Measurements from ENCODE around the gene CCDC33. TPM values are rescaled to one million over a fixed set of nuclear protein-coding genes. Genes with fewer than 3 reads are reported as not detected.

The CCDC33 gene
- total RNA-seq, 1 experiment from 2014 or later: 0.77 TPM

GRCh38 chr15:74337146-74337545 lies 101.0 kb downstream of the CCDC33 start:
- ChIA-PET CTCF (no interaction called here), POLR2A (ENCODE audit: unreplicated experiment) (no interaction called here)
- Histone ChIP-seq H3K4me3 (ENCODE audit: low read length) (no peak overlapping the region), H4K20me1 (ENCODE audit: low read length) (no peaks in the 10 kb centered on the region), H3K4me2 (ENCODE audit: low read length) (no peak overlapping the region), H3K27me3 (ENCODE audit: low read length) (no peaks in the 10 kb centered on the region), H3F3A (ENCODE audit: low read length, unreplicated experiment) (no peaks in the 10 kb centered on the region), H2AFZ (ENCODE audit: low read length) (no peak overlapping the region), H3K27ac (ENCODE audit: low read length) (no peak overlapping the region), H3K9me3 (ENCODE audit: low read length) (no peaks in the 10 kb centered on the region), H3K9me2 (replicated peaks; ENCODE audit: low read length) (no peaks in the 10 kb centered on the region), H3K9ac (ENCODE audit: low read length) (no peak overlapping the region), H3K79me2 (ENCODE audit: low read length) (no peaks in the 10 kb centered on the region), H3K36me3 (ENCODE audit: low read depth, low read length) (no peaks in the 10 kb centered on the region), H3K4me1 (ENCODE audit: insufficient read depth, low read length) (peaks cover 9% of the 10 kb centered on the region; the same call in 1 of the 2 replicates)
- intact Hi-C loops (cut with micrococcal nuclease): no loop called here
- BruUV-seq (replicated peaks): no TSS peak
- ATAC-seq (no peak), DNase-seq (no peak)
- TF ChIP-seq CTCF (conservative IDR thresholded peaks at IDR 0.05; ENCODE audit: low read depth, low read length) (no peak), EZH2phosphoT487 (IDR thresholded peaks at IDR 0.05; ENCODE audit: borderline replicate concordance, low read length) (no peak), EZH2 (IDR thresholded peaks at IDR 0.05; ENCODE audit: low read length, unreplicated experiment) (no peak)

GRCh38 chr15:74337607-74338211 lies 101.6 kb downstream of the CCDC33 start:
- no TSS peak for BruUV-seq (replicated peaks)
- intact Hi-C loops (cut with micrococcal nuclease): no loop called here

More at GRCh38 chr15:74337607-74338211, 101.6 kb downstream of the CCDC33 start:
- no peak for ATAC-seq
- no peak overlapping the region for H3K4me3 ChIP-seq (ENCODE audit: low read length)
- H3K4me1 ChIP-seq (ENCODE audit: insufficient read depth, low read length): peaks cover 9% of the 10 kb centered on the region; the same call in 1 of the 2 replicates
- no peak overlapping the region for H3K4me2 ChIP-seq (ENCODE audit: low read length)
- H3K9me2 ChIP-seq (replicated peaks; ENCODE audit: low read length): no peaks in the 10 kb centered on the region
- no peak overlapping the region for H3K9ac ChIP-seq (ENCODE audit: low read length)
- ChIA-PET CTCF (no interaction called here), POLR2A (ENCODE audit: unreplicated experiment) (no interaction called here)
- no peak overlapping the region for H2AFZ ChIP-seq (ENCODE audit: low read length)
- no peaks in the 10 kb centered on the region for H3F3A ChIP-seq (ENCODE audit: low read length, unreplicated experiment)
- no peak overlapping the region for H3K27ac ChIP-seq (ENCODE audit: low read length)
- H3K36me3 ChIP-seq (ENCODE audit: low read depth, low read length): no peaks in the 10 kb centered on the region
- H3K79me2 ChIP-seq (ENCODE audit: low read length): no peaks in the 10 kb centered on the region
- H3K9me3 ChIP-seq (ENCODE audit: low read length): no peaks in the 10 kb centered on the region
- no peaks in the 10 kb centered on the region for H4K20me1 ChIP-seq (ENCODE audit: low read length)
- no peaks in the 10 kb centered on the region for H3K27me3 ChIP-seq (ENCODE audit: low read length)
- TF ChIP-seq EZH2phosphoT487 (IDR thresholded peaks at IDR 0.05; ENCODE audit: borderline replicate concordance, low read length) (no peak), EZH2 (IDR thresholded peaks at IDR 0.05; ENCODE audit: low read length, unreplicated experiment) (no peak), CTCF (conservative IDR thresholded peaks at IDR 0.05; ENCODE audit: low read depth, low read length) (no peak)
- no peak for DNase-seq

All from PC-3 (cell line).